ENCODE measurements around the gene HCFC1. TPM values are rescaled to one million over a fixed set of nuclear protein-coding genes. Genes with fewer than 3 reads are reported as not detected.

HCFC1 gene
- total RNA-seq, 1 donor from 2014 or later: 59.7 TPM

GRCh38 chrX:154017766-154018517 is 46.3 kb upstream of the HCFC1 start:
- no peak for TF ChIP-seq CTCF (conservative IDR thresholded peaks at IDR 0.05; ENCODE audit: low read depth, low read length)
- H3K4me3 ChIP-seq (ENCODE audit: low read depth, low read length): peak overlapping the region; percentile 58
- no peak for DNase-seq (ENCODE audit: low read depth)

GRCh38 chrX:154016366-154017076 is 44.9 kb upstream of the HCFC1 start:
- no peak overlapping the region for H3K4me3 ChIP-seq (ENCODE audit: low read depth, low read length)
- no peak for TF ChIP-seq CTCF (conservative IDR thresholded peaks at IDR 0.05; ENCODE audit: low read depth, low read length)
- no peak for DNase-seq (ENCODE audit: low read depth)

GRCh38 chrX:154015581-154016264 is 44.1 kb upstream of the HCFC1 start:
- no peak for DNase-seq (ENCODE audit: low read depth)
- no peak overlapping the region for H3K4me3 ChIP-seq (ENCODE audit: low read depth, low read length)
- no peak for TF ChIP-seq CTCF (conservative IDR thresholded peaks at IDR 0.05; ENCODE audit: low read depth, low read length)

- no peak overlapping the region for H3K4me3 ChIP-seq (ENCODE audit: low read depth, low read length)
- TF ChIP-seq CTCF (conservative IDR thresholded peaks at IDR 0.05; ENCODE audit: low read depth, low read length): no peak
- no peak for DNase-seq (ENCODE audit: low read depth)
Observed at GRCh38 chrX:154014429-154015380, 43.1 kb upstream of the HCFC1 start.

- no peak overlapping the region for H3K4me3 ChIP-seq (ENCODE audit: low read depth, low read length)
- DNase-seq (ENCODE audit: low read depth): no peak
- peak; percentile 74 for TF ChIP-seq CTCF (conservative IDR thresholded peaks at IDR 0.05; ENCODE audit: low read depth, low read length)
Observed at GRCh38 chrX:154013614-154014360, 42.2 kb upstream of the HCFC1 start.

GRCh38 chrX:154013001-154013421 is 41.4 kb upstream of the HCFC1 start:
- no peak for TF ChIP-seq CTCF (conservative IDR thresholded peaks at IDR 0.05; ENCODE audit: low read depth, low read length)
- DNase-seq (ENCODE audit: low read depth): no peak
- H3K4me3 ChIP-seq (ENCODE audit: low read depth, low read length): no peak overlapping the region
